ENCODE data around the gene CD300A. TPM values are rescaled to one million over a fixed set of nuclear protein-coding genes. Genes with fewer than 3 reads are reported as not detected.

CD300A gene
- total RNA-seq, 1 experiment from 2014 or later = not detected

DNA sequence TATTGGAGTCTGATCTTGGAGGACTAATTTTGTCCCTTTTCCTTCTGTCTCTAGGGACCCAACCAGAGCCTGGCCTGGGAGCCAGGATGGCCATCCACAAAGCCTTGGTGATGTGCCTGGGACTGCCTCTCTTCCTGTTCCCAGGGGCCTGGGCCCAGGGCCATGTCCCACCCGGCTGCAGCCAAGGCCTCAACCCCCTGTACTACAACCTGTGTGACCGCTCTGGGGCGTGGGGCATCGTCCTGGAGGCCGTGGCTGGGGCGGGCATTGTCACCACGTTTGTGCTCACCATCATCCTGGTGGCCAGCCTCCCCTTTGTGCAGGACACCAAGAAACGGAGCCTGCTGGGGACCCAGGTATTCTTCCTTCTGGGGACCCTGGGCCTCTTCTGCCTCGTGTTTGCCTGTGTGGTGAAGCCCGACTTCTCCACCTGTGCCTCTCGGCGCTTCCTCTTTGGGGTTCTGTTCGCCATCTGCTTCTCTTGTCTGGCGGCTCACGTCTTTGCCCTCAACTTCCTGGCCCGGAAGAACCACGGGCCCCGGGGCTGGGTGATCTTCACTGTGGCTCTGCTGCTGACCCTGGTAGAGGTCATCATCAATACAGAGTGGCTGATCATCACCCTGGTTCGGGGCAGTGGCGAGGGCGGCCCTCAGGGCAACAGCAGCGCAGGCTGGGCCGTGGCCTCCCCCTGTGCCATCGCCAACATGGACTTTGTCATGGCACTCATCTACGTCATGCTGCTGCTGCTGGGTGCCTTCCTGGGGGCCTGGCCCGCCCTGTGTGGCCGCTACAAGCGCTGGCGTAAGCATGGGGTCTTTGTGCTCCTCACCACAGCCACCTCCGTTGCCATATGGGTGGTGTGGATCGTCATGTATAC, 26.5 kb upstream of the CD300A start:
- DNase-seq (ENCODE audit: low read depth) = no peak

DNA sequence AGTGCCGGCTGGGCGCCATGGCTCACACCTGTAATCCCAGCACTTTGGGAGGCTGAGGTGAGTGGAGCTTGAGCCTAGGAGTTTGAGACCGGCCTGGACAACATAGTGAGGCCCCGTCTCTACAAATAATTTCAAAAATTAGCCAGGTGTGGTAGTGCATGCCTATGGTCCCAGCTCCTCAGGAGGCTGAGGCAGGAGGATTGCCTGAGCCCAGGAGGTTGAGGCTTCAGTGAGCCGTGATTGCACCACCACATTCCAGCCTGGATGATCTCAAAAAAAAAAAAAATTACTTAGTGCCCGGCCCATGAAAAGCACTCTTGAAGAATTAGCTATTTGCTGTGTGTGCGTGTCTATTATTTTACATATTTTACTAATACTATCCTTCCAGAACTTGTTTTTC, 24.9 kb upstream of the CD300A start:
- no peak for DNase-seq (ENCODE audit: low read depth)

DNA sequence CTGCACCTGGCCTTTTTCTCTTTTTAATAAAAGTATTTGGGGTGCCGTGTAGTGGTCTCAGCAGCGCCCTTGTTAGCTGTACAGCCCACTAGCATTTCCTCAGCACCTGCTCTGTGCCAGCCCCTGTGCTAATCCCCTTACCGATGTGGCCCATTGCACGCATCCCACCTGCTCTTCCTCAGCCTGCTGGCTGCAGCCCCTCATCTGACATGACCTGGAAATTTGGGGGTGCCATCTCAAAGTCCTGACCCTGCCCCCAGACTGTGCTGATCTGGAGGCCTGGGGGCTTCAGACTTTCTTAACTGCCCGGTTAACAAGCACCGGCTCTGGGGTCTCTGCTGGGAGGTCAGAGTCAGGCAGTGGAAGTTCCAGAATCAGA, 24.2 kb upstream of the CD300A start:
- no peak for DNase-seq (ENCODE audit: low read depth)

DNA sequence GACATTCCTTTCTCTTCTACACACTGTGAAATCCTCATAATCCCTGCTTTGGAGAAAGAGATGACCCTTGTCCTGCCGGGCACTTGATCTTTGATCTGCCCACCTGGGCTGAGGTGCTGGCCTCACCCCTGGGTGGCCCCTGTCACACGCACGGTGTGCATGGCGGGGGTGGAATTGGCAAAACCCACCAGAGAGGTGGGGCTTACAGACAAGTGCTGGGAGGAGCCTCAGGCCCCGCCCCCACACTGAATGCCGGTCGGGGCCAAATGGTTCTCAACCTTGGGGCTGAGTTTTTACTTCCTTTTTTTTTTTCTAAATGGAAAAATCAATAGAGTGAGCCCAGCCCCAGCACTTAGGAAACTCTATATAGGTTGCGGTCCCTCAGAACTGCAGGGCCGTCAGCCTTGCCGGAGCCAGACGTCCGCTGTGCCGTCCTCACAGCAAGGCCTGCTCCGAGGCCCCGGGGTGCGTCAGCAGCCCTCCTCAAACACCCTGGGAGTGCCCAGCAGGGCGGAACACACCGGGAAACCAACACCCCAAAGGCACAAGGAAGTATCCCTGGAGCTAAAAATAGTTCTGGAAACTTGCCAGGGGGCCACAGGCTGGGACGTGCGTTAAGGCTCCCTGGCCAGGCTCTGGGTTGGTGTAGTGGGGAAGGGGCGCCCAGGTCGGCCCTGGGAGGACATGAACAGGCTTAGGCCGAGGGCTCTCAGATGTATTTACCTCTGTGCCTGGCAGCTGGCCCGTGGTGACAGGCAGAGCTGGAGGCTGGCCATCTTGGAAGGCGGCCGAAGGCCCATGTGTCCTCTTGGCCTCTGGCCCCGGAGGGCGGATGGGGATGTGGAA, 23.5 kb upstream of the CD300A start:
- DNase-seq (ENCODE audit: low read depth) = no peak

DNA sequence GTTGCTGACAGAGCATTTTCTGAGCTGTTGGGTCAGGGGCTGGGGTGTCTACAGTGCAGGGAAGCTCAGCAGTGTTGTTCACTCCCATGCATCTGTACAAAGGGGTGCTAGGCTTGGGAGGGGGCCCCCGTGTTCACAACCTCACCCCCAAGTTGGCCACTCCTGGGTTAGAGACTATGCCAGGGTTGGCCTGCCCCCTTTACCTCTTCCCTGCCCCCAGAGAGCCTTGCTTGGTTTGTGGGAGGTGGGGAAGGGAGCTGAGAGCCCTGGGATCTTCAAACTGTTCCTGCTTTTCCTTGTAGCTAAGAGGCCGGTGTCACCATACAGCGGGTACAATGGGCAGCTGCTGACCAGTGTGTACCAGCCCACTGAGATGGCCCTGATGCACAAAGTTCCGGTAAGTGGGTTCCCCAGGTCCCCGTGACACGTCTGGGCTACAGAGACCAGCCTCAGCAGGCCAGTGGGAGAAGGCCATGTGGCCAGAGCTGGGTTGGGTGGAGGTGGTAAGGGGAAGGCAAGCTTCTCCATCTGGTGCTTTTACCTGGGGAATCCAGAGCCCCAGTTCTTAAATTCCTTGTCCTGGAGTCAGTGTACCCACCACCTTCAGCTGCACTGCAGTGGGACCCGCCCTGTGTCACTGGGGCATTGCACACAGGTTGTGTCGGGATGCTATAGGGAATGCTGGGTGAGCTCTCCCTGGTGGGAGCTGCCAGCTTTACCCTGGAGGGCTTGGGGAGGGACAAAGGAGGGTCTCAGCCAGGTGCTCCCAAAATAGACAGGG, 22.7 kb upstream of the CD300A start:
- DNase-seq (ENCODE audit: low read depth) = no peak

DNA sequence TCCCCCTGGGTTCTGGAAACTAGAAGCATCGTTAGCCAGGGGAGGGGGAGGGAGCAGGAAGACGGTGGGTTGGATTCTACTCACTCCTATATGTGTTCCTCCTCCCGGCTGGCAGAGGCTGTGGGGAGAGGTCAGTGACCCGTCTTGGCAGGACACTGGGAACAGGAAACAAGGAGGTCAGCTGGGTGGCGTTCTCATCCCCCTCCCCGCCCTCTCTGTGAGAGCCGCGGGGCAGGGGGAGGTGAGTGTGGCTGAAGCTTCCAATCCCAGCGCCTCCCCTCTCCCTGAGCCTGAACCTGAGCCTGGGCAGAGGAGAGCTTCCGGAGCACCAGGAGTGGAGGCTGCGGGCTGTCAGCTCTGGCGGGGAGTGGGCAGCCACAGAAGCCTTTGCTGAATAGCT, 22.0 kb upstream of the CD300A start:
- DNase-seq (ENCODE audit: low read depth) = no peak

DNA sequence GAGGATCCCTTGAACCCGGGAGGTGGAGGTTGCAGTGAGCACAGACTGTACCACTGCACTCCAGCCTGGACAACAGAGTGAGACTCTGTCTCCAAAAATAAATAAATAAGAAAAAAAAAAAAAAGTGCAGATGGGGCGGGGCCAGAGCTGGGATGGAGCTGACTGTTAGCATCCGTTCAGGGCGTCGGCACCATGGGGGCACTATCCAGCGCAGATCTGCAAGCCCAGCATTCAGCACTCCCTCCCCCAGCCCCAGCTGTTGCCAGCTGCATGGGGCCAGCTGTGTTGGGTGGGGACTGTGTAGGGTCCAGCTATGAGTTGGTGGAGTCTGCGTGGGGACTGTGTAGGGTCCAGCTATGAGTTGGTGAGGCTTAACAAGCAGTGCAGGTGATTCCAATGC, 21.3 kb upstream of the CD300A start:
- DNase-seq (ENCODE audit: low read depth) = no peak

DNA sequence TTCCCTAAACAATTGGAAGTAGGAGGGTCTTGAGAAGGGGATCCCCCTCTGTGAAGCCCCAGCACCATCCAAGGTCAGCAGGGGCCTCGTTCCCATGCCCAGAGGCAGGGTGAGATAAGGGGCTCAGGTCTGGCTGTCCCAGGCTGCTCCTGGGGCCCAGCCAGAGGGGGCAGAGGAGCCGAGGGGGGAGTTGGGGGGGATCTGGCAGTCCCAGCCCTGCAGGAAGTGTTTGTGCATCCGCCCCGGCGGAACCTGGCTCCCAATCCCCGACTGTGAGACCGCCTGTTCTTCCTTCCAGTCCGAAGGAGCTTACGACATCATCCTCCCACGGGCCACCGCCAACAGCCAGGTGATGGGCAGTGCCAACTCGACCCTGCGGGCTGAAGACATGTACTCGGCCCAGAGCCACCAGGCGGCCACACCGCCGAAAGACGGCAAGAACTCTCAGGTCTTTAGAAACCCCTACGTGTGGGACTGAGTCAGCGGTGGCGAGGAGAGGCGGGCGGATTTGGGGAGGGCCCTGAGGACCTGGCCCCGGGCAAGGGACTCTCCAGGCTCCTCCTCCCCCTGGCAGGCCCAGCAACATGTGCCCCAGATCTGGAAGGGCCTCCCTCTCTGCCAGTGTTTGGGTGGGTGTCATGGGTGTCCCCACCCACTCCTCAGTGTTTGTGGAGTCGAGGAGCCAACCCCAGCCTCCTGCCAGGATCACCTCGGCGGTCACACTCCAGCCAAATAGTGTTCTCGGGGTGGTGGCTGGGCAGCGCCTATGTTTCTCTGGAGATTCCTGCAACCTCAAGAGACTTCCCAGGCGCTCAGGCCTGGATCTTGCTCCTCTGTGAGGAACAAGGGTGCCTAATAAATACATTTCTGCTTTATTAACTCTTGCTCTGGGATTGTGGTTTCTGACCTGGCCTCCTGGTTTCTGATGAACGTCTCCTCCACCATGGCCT, 19.6 kb upstream of the CD300A start:
- DNase-seq (ENCODE audit: low read depth) = no peak

DNA sequence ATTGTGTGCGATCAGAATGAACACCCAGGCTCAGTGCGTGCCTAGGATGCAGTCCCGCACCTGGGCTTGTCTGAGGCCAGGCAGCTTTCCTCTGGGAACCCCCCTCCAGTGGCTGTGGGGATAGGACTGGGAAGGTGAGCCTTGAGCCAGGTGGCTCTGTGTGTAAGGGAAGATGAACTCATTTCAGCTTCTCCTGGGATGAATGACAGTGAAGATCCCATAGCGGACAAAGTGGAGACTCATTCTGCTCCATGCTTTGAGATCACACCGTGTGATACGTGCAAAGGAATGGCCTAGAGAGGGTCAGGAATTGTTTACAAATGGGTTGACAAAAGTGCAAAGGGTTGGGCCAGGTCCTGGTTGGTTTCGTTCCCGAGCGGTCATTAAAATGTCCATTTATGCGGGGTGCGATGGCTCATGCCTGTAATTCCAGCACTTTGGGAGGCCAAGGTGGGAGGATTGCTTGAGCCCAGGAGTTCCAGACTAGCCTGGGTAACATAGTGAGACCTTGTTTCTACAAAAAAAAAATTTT, 18.7 kb upstream of the CD300A start:
- no peak for DNase-seq (ENCODE audit: low read depth)

DNA sequence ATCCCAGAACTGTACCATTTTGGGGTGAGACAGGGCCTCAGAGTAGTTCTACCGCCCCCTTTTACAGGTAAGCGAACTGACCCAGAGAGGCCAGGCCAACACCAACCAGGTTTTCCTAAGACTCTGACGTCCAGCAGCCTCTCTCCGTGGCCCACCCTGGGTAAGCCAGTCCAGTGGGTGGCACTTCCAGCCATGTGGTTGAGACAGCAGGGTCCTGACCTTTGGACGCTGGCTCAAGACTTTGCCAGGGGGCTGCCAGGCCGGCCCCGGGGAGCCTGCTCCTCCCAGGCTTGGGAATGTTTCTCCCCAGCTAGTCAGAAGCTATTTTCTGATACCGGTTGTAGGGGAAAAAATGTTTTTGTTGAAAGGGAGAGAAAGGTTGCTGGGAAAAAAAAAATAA, 17.7 kb upstream of the CD300A start:
- DNase-seq (ENCODE audit: low read depth) = no peak

DNA sequence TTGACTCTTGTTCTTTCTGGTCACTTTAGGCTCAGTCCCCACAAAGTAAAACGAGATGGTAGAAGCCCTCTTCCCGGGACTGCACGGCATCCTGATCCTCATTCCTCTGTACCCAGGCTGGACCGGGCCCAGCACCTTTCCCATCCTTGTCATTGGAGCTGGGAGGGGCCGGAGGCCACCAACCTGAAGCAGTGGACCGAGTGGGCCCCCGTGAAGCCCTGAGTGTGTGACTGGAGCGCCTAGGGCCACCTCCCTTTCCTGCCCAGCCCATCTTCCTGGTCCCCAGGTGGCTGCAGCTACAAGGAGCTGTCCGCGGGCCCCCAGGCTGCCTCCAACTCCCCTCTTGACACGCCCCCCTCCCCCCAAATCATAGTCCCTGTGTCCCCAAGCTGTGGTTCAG, 17.1 kb upstream of the CD300A start:
- DNase-seq (ENCODE audit: low read depth) = no peak

DNA sequence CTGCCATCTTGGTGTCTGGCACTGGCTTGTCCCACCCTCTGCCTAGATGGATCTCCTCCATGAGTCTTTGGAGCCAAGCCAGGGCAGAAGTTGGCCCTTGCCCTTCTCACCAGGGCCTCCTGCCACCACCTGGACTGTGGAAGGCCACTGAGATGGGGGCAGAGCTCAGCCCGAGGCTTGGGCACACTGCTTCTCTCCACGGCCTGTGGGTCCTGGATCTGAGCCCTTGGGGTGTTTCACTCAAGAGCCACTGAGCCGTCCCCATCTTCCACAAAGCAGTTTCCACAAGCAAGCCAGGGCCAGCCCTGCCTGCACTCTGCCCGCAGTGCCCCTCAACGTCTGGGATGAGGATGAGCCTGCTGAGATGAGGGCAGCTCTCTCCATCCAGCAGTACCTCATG, 16.7 kb upstream of the CD300A start:
- no peak for DNase-seq (ENCODE audit: low read depth)

DNA sequence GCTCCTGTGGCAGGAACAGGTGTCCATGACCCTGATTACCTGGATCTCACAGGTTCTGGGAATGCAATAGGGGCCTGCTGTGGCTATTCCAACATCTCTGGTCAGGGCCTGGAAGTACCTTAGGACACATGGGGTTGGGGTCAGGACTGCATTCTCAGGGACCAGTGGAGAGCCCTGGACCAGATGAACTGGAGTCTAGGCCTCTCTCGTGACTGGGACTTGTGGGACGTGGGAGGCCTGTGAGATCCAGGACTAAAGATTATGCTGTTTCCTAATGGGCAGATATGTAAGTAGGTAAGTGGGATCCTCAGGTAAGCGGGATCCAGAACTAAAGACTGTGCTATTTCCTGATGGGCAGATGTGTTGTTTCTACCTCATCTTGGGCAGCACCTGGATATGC, 16.2 kb upstream of the CD300A start:
- DNase-seq (ENCODE audit: low read depth) = no peak

DNA sequence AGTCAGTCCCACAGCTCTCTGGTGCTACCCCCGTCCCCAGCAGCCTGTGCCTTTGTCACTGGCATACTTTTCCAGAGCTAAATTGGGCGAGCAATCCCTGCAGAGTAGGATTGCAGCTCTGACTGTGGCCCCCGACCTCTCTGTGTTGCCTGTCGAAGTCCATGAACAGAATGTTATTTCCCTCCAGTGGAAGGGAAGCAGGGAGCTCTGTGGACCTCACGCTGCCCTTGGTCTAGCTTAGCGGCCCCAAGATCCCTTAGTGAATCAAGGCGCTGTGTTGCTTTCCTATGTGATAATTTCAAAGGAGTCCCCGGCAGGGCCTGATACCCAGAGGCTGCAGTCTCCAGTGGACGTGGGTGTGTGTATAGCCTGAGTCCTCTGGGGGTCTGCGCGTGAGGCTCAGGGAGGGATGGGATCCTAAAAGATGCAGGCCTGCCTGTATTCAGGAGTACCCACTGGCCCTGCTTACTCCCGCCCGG, 15.5 kb upstream of the CD300A start:
- DNase-seq (ENCODE audit: low read depth) = no peak

DNA sequence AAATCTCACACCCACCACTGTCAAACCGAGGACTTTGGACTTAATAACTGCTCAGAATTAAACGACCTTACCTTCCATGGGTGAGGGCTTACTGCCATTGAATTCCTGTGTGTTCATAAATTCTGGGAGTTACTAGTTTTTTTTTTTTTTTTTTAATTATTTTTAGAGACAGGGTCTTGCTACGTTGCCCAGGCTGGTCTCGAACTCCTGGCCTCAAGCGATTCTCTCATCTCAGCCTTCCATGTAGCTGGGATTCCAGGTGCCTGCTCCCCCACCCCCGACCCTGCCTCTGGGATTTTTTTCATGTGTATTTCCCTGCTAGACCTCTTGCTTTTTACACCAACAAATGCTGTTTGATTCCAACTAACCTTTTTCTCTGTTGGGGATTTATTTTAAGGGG, 14.9 kb upstream of the CD300A start:
- no peak for DNase-seq (ENCODE audit: low read depth)

DNA sequence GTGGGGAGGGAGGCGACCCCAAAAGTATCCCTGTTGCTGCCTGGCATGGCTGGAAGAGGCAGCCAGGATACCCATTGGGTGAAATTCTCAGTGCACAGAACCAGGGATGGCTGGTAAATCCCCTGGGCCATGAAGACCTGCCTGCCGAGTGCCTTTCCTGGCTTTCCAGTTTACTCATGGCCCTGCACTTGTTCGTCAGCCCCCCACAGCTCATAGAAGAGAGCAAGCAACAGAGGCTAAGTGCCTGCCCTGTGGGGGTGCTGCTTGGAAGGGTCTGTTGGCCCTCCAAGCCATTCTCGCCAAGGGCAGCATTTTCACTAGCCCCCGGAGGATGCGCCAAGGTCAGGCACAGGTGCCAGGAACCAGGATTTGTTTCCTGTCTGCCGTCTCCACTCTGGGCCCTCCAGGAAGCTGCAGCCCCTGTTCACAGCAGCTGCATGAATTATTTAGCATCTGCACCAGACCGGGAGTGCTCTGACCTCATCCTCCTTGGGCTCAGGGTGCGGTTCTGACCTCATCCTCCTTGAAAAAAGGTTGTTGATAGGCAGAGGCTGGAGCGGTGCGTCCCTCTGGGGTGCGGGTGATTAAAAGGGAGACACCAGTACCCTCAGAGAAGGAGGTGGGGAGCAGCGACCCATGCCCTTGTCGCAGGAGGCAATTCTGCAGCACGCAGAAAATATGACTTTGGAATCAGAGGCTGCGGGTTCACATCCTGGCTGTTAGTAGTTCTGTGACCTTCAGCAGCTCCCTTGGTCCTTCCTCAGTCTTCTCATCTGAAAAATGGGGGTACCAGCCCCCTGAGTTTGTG, 14.2 kb upstream of the CD300A start:
- DNase-seq (ENCODE audit: low read depth) = no peak

DNA sequence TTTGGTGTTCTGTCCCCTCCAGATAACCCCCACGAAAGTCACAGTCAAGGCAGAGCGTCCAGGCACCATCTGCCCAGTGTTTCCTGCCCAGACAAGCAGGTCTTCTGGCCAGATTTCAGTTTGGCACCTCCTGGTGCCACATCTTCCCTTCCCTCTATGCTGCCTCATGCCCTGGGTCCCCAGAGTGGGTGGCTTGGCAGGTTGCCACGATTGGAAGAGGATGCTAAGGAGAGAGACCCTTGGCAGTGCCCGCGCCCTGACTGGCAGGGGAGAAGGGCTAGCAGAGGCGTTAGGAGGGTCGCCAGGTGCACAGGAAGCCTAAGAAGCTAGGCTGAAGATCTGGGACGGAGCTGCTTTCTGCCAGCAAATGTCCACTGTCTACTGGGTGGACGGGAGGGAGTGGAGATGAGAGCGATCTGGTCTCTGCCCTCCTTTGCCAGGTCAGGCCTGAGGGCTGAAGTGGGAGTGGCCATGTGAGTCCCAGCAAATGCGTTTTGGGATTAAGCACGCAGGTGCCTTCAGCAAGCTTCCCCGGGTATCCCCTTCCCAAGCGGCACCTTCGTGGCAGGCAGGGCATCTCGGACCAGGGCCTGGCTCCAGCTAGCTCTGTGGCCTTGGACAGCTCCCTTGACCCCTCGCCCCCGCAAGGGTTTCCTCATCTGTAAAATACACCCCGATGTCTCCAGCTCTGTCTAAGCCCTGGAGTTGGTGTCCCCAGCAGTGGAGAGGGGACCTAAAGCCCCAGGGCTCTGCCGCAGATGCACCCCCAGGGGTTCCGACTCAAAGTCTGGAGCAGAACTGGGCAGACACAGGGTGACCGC, 13.4 kb upstream of the CD300A start:
- no peak for DNase-seq (ENCODE audit: low read depth)

DNA sequence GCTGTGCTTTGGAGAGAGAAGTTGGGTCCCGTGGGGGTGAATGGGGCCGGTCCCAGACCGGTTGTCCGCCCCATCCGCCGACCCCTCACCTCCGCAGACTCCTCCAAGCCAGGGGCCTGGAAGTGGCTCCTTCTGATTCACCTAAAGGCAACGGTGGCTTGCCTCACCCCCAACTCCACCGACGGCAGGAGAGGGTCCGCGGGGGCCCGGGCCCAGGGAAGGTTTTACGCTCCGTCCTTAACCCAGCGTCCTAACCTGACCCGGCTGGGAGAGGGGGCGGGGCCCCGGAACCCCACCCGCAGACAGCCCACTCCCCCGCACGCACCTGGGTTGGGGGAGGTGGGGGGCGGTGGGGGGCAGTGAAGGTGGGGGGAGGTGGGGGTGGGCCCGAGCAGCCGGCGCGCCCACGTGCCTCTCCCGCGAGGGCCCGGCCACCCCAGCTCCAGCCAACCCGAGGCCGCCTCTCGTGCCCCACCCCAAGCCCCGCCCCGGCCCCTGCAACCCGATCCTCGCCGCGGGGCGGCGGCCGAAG, 12.7 kb upstream of the CD300A start:
- no peak for DNase-seq (ENCODE audit: low read depth)
